ENCODE measurements around the gene TCF7.
A peak's percentile ranks its signal among the peaks of the same experiment; 100 is the strongest.

TCF7 gene

GRCh38 chr5:134177369-134178095 is 63.1 kb downstream of the TCF7 start:
- DNase-seq (ENCODE audit: low read depth) = no peak

- DNase-seq (ENCODE audit: low read depth) = no peak
Observed at GRCh38 chr5:134178096-134178419, 63.6 kb downstream of the TCF7 start.

- no peak for DNase-seq (ENCODE audit: low read depth)
Observed at GRCh38 chr5:134183481-134183880, 69.0 kb downstream of the TCF7 start.

GRCh38 chr5:134184155-134185135 is 70.0 kb downstream of the TCF7 start:
- DNase-seq (ENCODE audit: low read depth) = peak; percentile 66

GRCh38 chr5:134188092-134188491 is 73.6 kb downstream of the TCF7 start:
- DNase-seq (ENCODE audit: low read depth) = no peak

- DNase-seq (ENCODE audit: low read depth) = no peak
Observed at GRCh38 chr5:134189031-134189430, 74.5 kb downstream of the TCF7 start.

- DNase-seq (ENCODE audit: low read depth) = no peak
Observed at GRCh38 chr5:134195666-134196065, 81.2 kb downstream of the TCF7 start.
